CD14-positive monocyte (primary cell): ENCODE measurements around the gene DGCR8. TPM values are rescaled to one million over a fixed set of nuclear protein-coding genes. Genes with fewer than 3 reads are reported as not detected.
A peak's percentile ranks its signal among the peaks of the same experiment; 100 is the strongest.

Source experiments
- DNase-seq, 3 donors: peaks; one replicate each; pipeline ENCODE4 v3.0.0-alpha.2; 2011 to 2022
- H2AFZ ChIP-seq: 2 replicates; pipeline ENCODE4 v1.6.0; 2012; ENCODE audit warnings: mild to moderate bottlenecking, low read depth, low read length, inconsistent platforms; ENCODE audit not compliant: insufficient read depth, poor library complexity, severe bottlenecking
- H3K27ac ChIP-seq, 2 donors: 1 replicate in 1 of 2; 2 replicates in 1 of 2; pipeline ENCODE4 v1.5.1; 2012 to 2013; ENCODE audit warnings: low read length in 2 of 2, control low read depth in 1 of 2, inconsistent platforms in 1 of 2, low read depth in 1 of 2, mild to moderate bottlenecking in 1 of 2
- H3K27me3 ChIP-seq, 2 donors: one replicate each; pipeline versions ENCODE4 v1.6.0 to v1.6.1; 2011 to 2013; ENCODE audit warnings: low read length in 2 of 2; ENCODE audit not compliant: control insufficient read depth in 2 of 2, insufficient read depth in 2 of 2
- H3K36me3 ChIP-seq, 2 donors: replicated peaks in 1 of 2; 1 replicate in 1 of 2; 2 replicates in 1 of 2; pipeline versions ENCODE4 v1.5.1 to v1.6.1; 2012 to 2013; ENCODE audit warnings: low read length in 2 of 2, control low read depth in 1 of 2, inconsistent platforms in 1 of 2, mild to moderate bottlenecking in 1 of 2; ENCODE audit not compliant: insufficient read depth in 2 of 2, control insufficient read depth in 1 of 2
- H3K4me1 ChIP-seq, 2 donors: 1 replicate in 1 of 2; 2 replicates in 1 of 2; pipeline versions ENCODE4 v1.5.1 to v1.6.1; 2012 to 2013; ENCODE audit warnings: low read length in 2 of 2, control low read depth in 1 of 2, inconsistent platforms in 1 of 2, mild to moderate bottlenecking in 1 of 2, moderate library complexity in 1 of 2; ENCODE audit not compliant: insufficient read depth in 2 of 2, control insufficient read depth in 1 of 2
- H3K4me2 ChIP-seq: replicated peaks from 2 replicates; pipeline ENCODE3; 2012; ENCODE audit warnings: low read length, moderate library complexity, mild to moderate bottlenecking; ENCODE audit not compliant: poor library complexity, severe bottlenecking; ENCODE audit errors: extremely low read depth
- H3K4me3 ChIP-seq, 3 experiments: fragments of 200-600 bp in 1 of 3; sonication (generic) in 1 of 3; replicated peaks in 1 of 3; 1 replicate in 2 of 3; 2 replicates in 1 of 3; pipeline ENCODE4 v1.5.1; 2011 to 2013; ENCODE audit warnings: low read length in 3 of 3, mild to moderate bottlenecking in 3 of 3, control low read depth in 2 of 3, low read depth in 2 of 3, inconsistent platforms in 1 of 3, moderate library complexity in 1 of 3
- H3K79me2 ChIP-seq: 2 replicates; pipeline ENCODE4 v1.6.0; 2012; ENCODE audit warnings: mild to moderate bottlenecking, control low read depth, inconsistent platforms, low read length, moderate library complexity; ENCODE audit not compliant: insufficient read depth
- H3K9ac ChIP-seq: 2 replicates; pipeline ENCODE4 v1.6.0; 2017; ENCODE audit warnings: low read length, mild to moderate bottlenecking; ENCODE audit not compliant: insufficient read depth, poor library complexity, severe bottlenecking
- H3K9me3 ChIP-seq, 2 donors: replicated peaks in 1 of 2; 1 replicate in 1 of 2; 2 replicates in 1 of 2; pipeline versions ENCODE4 v1.5.1 to v1.6.1; 2012 to 2013; ENCODE audit warnings: low read length in 2 of 2, control low read depth in 1 of 2; ENCODE audit not compliant: control insufficient read depth in 1 of 2, insufficient read depth in 1 of 2
- H4K20me1 ChIP-seq: 2 replicates; pipeline ENCODE4 v1.6.0; 2012; ENCODE audit warnings: mild to moderate bottlenecking, low read length, control low read depth, moderate library complexity; ENCODE audit not compliant: insufficient read depth
- H3K27ac Mint-ChIP-seq, 7 donors: one replicate each; pipeline ENCODE4 v1.8.0; 2020; ENCODE audit warnings: mild to moderate bottlenecking in 7 of 7, mixed read lengths in 7 of 7, moderate library complexity in 6 of 7, inconsistent platforms in 2 of 7
- H3K27me3 Mint-ChIP-seq, 3 donors: one replicate each; pipeline ENCODE4 v1.8.0; 2021 to 2022; ENCODE audit warnings: low read depth in 3 of 3, mild to moderate bottlenecking in 3 of 3, mixed read lengths in 3 of 3, moderate library complexity in 3 of 3, inconsistent platforms in 1 of 3
- H3K36me3 Mint-ChIP-seq, 2 donors: one replicate each; pipeline ENCODE4 v1.8.0; 2020; ENCODE audit warnings: mixed read lengths in 2 of 2, inconsistent platforms in 1 of 2, mild to moderate bottlenecking in 1 of 2
- H3K4me1 Mint-ChIP-seq: one replicate; pipeline ENCODE4 v1.8.0; 2020; ENCODE audit warnings: mild to moderate bottlenecking, mixed read lengths
- H3K4me3 Mint-ChIP-seq, 2 donors: one replicate each; pipeline ENCODE4 v1.8.0; 2020; ENCODE audit warnings: mild to moderate bottlenecking in 2 of 2, mixed read lengths in 2 of 2, moderate library complexity in 1 of 2
- H3K9me3 Mint-ChIP-seq, 7 donors: one replicate each; pipeline ENCODE4 v1.8.0; 2020 to 2022; ENCODE audit warnings: mixed read lengths in 7 of 7, mild to moderate bottlenecking in 6 of 7, moderate library complexity in 6 of 7, inconsistent platforms in 2 of 7
- CTCF ChIP-seq: fragments of 200-600 bp; IDR thresholded peaks from one replicate; pipeline ENCODE4 v1.8.0; 2022; ENCODE audit warnings: antibody characterized with exemption, mild to moderate bottlenecking
- WGBS: methylation state at CpG from one replicate; pipeline ENCODE4 v1.1.5; 2013; ENCODE audit warnings: missing lambda C conversion rate; ENCODE audit not compliant: insufficient coverage; 5-methylcytosine and 5-hydroxymethylcytosine counted together
- intact Hi-C, 2 donors: fragments of 100-400 bp; cut with micrococcal nuclease; formaldehyde crosslinking; loops; one replicate each; pipeline versions ENCODE4 v1.15.0 to v1.15.1; 2023
- polyA plus RNA-seq, 3 donors: library from polyadenylated mRNA; depleted of rRNA in 1 of 3; unstranded in 2 of 3; stranded (reverse) in 1 of 3; fragments of 300-500 nt in 2 of 3; fragments of >200 nt in 1 of 3; fragmentation: Illumina TruSeq in 2 of 3; gene quantifications; 1 replicate in 2 of 3; 2 replicates in 1 of 3; pipeline ENCODE4 v1.2.3, GENCODE V29; 2012 to 2021

DGCR8 gene
- polyA plus RNA-seq, 3 donors = 1.2 to 18.7 (median 1.4) TPM

DNA sequence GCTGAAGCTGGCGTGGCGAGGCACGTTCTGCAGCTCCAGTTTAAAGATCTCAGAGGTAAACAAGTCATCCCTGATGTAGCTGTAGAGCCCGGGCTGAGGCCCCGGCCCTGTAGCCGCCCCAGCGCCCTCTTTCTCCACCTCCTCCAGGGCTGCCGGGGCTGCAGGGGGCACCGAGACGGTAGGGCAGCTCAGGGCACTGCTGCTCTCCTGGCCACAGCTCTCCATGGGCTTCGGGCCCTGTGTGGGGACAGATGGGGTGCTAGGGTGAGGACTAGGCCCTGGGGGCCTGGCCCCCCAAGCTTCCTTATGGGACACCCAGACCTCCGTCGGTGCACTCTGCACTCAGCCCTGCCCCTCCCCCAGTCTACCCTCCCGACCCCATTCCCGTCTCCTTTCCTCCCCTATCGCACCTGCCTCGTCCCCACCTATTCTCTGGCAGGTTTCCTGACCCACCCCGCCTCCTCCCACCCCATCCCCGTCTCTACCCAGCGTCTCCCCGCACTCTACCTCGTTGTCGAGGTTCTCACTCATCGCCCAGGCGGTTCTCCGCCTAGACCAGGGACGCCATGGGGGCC is 36.4 kb downstream of the DGCR8 start:
- Histone ChIP-seq H2AFZ (peak overlapping the region; percentile 82), H3K9me3 (no peaks in the 10 kb centered on the region), H3K27ac (peak overlapping the region; percentile 80 to 98), H3K79me2 (peaks cover 72% of the 10 kb centered on the region), H3K4me1 (peaks cover 21 to 33% of the 10 kb centered on the region in 2 donors), H3K4me3 (peak overlapping the region; percentile 70 to 83 (median 76)), H4K20me1 (peaks cover 26% of the 10 kb centered on the region), H3K4me2 (peak overlapping the region; percentile 89), H3K9ac (peak overlapping the region; percentile 95), H3K27me3 (no peaks in the 10 kb centered on the region), H3K36me3 (peaks cover 43 to 70% of the 10 kb centered on the region in 2 donors)
- peaks cover 30 to 57% of the 10 kb centered on the region in 2 donors for H3K36me3 Mint-ChIP-seq
- no peaks in the 10 kb centered on the region for H3K9me3 Mint-ChIP-seq
- H3K27me3 Mint-ChIP-seq = peaks cover 0 to 1% (median 0%) of the 10 kb centered on the region in 3 donors
- DNase-seq = no peak
- TF ChIP-seq CTCF = no peak
- intact Hi-C loops = loop anchor here (2.0 to 10.0 kb wide), 5 partner anchors 36 to 381 kb away; partner anchors contain the start of genes TANGO2 (in 2 of the 2), DGCR8 (in 1 of the 2), GNB1L (in 1 of the 2) and KLHL22 (in 1 of the 2)
- H3K4me3 Mint-ChIP-seq = peak overlapping the region; percentile 80 to 90
- peaks cover 22% of the 10 kb centered on the region for H3K4me1 Mint-ChIP-seq
- 11% methylated on average over 16 of the region's 27 CpGs for WGBS
- peak overlapping the region; percentile 89 to 97 (median 95) for H3K27ac Mint-ChIP-seq

GRCh38 chr22:20116951-20117632 is 37.1 kb downstream of the DGCR8 start, which contains the start of gene TRMT2A:
TSS of gene TRMT2A (minus strand) at chr22:20117226. CDS start at chr22:20116906, 320 bp downstream.
- H3K9me3 ChIP-seq = no peaks in the 10 kb centered on the region
- H3K4me1 Mint-ChIP-seq = peaks cover 22% of the 10 kb centered on the region

More at GRCh38 chr22:20116951-20117632, 37.1 kb downstream of the DGCR8 start, which contains the start of gene TRMT2A:
- no peak for TF ChIP-seq CTCF
- peaks cover 0 to 1% (median 0%) of the 10 kb centered on the region in 3 donors for H3K27me3 Mint-ChIP-seq
- H3K4me2 ChIP-seq = peak within 1 kb of the TSS; percentile 89
- no peaks in the 10 kb centered on the region for H3K9me3 Mint-ChIP-seq
- peak; percentile 97 to 99 (median 98) for DNase-seq
- peak within 1 kb of the TSS; percentile 80 to 98 for H3K27ac ChIP-seq
- intact Hi-C loops = loop anchor here (2.0 to 10.0 kb wide), 5 partner anchors 36 to 380 kb away; partner anchors contain the start of genes TANGO2 (in 2 of the 2), DGCR8 (in 1 of the 2), GNB1L (in 1 of the 2) and KLHL22 (in 1 of the 2)
- peak within 1 kb of the TSS; percentile 82 for H2AFZ ChIP-seq
- H3K79me2 ChIP-seq = peaks cover 78% of the 10 kb centered on the region
- peak within 1 kb of the TSS; percentile 95 for H3K9ac ChIP-seq
- H3K36me3 Mint-ChIP-seq = peaks cover 32 to 59% of the 10 kb centered on the region in 2 donors
- peaks cover 41 to 71% of the 10 kb centered on the region in 2 donors for H3K36me3 ChIP-seq
- peaks cover 20% of the 10 kb centered on the region for H4K20me1 ChIP-seq
- H3K27ac Mint-ChIP-seq = peak within 1 kb of the TSS; percentile 89 to 97 (median 95)
- peaks cover 21 to 33% of the 10 kb centered on the region in 2 donors for H3K4me1 ChIP-seq
- peak within 1 kb of the TSS; percentile 80 to 90 for H3K4me3 Mint-ChIP-seq
- H3K27me3 ChIP-seq = no peaks in the 10 kb centered on the region
- WGBS = under 1% methylated on average over 86 of the region's 88 CpGs
- peak within 1 kb of the TSS; percentile 70 to 83 (median 76) for H3K4me3 ChIP-seq
